Adrenal gland (tissue), 12 donors: ENCODE data around the gene PRIMA1. TPM values are rescaled to one million over a fixed set of nuclear protein-coding genes. Genes with fewer than 3 reads are reported as not detected.

Source experiments
- DNase-seq, 7 donors: peaks; one replicate each; pipeline ENCODE4 v3.0.0-alpha.2; 2019 to 2020
- H3K27ac ChIP-seq, 5 donors: fragments of 200-600 bp; sonication (generic) in 4 of 5; 1 replicate in 3 of 5; 2 replicates in 2 of 5; pipeline versions ENCODE4 v1.5.1 to v1.8.0; 2016 to 2020; ENCODE audit warnings: mild to moderate bottlenecking in 1 of 5
- H3K27me3 ChIP-seq: fragments of 200-600 bp; 2 replicates; pipeline ENCODE4 v1.8.0; 2021
- H3K36me3 ChIP-seq, 2 donors: fragments of 200-600 bp; replicated peaks in 1 of 2; 1 replicate in 1 of 2; 2 replicates in 1 of 2; pipeline versions ENCODE4 v1.5.1 to v1.8.0; 2018 to 2022
- H3K4me1 ChIP-seq, 2 donors: fragments of 200-600 bp; replicated peaks in 1 of 2; 1 replicate in 1 of 2; 2 replicates in 1 of 2; pipeline versions ENCODE4 v1.5.1 to v1.8.0; 2018 to 2021
- H3K4me3 ChIP-seq, 4 donors: fragments of 200-600 bp; sonication (generic) in 3 of 4; one replicate each; pipeline ENCODE4 v1.5.1; 2016 to 2018
- H3K9me3 ChIP-seq, 3 donors: fragments of 200-600 bp; sonication (generic) in 1 of 3; replicated peaks in 1 of 3; 1 replicate in 2 of 3; 2 replicates in 1 of 3; pipeline versions ENCODE4 v1.5.1 to v1.8.0; 2016 to 2021
- POLR2A ChIP-seq, 2 donors: fragments of 450-650 bp; IDR thresholded peaks; one replicate each; pipeline ENCODE4 v1.6.1; 2017; ENCODE audit warnings: antibody characterized with exemption in 2 of 2, mild to moderate bottlenecking in 2 of 2, moderate library complexity in 1 of 2
- WGBS, 4 donors: extraction: QIAGEN DNeasy Blood & Tissue Kit in 2 of 4; methylation state at CpG; one replicate each; pipeline versions ENCODE4 v1.1.5 to v1.1.7; 2013 to 2017; 5-methylcytosine and 5-hydroxymethylcytosine counted together
- intact Hi-C, 2 donors: fragments of 100-400 bp; cut with DNase I; formaldehyde crosslinking; loops; one replicate each; pipeline versions ENCODE4 v1.14.1 to v1.15.0; 2022 to 2023
- polyA plus RNA-seq, 3 donors: library from polyadenylated mRNA; stranded (reverse); fragments of 200-250 nt in 2 of 3; fragments of 350-450 nt in 1 of 3; fragmentation: Illumina TruSeq in 1 of 3; extraction: RNeasy Lipid Tissue Mini Kit (QIAGEN cat#74804) in 1 of 3; gene quantifications; one replicate each; pipeline ENCODE4 v1.2.3, GENCODE V29; 2013 to 2014
- total RNA-seq, 9 donors: library from RNA; depleted of rRNA in 4 of 9; stranded (reverse); fragments of >200 nt in 4 of 9; fragments of 120-200 nt in 1 of 9; fragmentation: NEBNext Ultra II Directional in 1 of 9; extraction: Animal tissue kit (Norgen Biotek cat#: 25700) in 1 of 9; gene quantifications; one replicate each; pipeline versions ENCODE4 v1.1.0 to v1.2.4, GENCODE V29; 2013 to 2023
- TF ChIP-seq, protein P1 (sequence below), 6 experiments: fragments of 450-650 bp in 4 of 6; fragments of 200-600 bp in 2 of 6; sonication (generic) in 1 of 6; IDR thresholded peaks; 1 replicate in 5 of 6; 2 replicates in 1 of 6; pipeline versions ENCODE4 v1.5.1 to v1.8.0; 2016 to 2021; ENCODE audit warnings: antibody characterized with exemption in 6 of 6, mild to moderate bottlenecking in 2 of 6, moderate library complexity in 1 of 6
- donor health status: healthy with polysubstance abuse.
- donor health status: Bipolar disorder and iron deficiency.
- donor health status: DM: yes; HTN: yes; CAD: no.
- donor health status: DM: no; HTN: no; CAD: no.
- donor health status: DM: no; HTN: no; CAD: no.
- donor health status: DM: yes; HTN: yes; CAD: no.

Gene PRIMA1
- total and polyA plus RNA-seq, 12 donors = 0.47 to 4.7 (median 1.7) TPM; not detected in 1

DNA sequence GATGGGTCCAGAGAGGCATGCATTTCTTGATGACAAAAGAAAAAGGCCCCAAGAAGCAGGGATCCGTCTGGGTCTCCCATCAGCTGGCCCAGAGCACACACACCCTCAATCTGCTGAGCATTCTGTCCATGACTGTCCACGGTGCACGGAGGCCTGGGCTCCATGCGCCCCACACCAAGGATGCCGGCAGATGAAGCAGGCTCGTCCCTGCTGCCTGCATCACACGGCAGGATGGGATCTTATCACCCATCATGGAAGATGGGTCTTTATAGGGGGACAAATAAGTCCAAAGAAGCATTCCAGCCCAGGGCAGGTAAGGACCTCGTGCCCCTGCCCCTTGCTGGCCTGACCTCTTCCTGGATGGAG lies 59.7 kb downstream of the PRIMA1 start:
- intact Hi-C loops = no loop called here
- no peak overlapping the region for H3K27ac ChIP-seq
- no peaks in the 10 kb centered on the region for H3K9me3 ChIP-seq
- no peaks in the 10 kb centered on the region for H3K27me3 ChIP-seq
- WGBS, 4 donors = 83 to 89% (median 88%) methylated on average over 2 to 8 of the region's 8 CpGs
- no peaks in the 10 kb centered on the region for H3K4me1 ChIP-seq
- no peak for TF ChIP-seq POLR2A (IDR thresholded peaks at IDR 0.05)
- TF ChIP-seq, protein P1, sequence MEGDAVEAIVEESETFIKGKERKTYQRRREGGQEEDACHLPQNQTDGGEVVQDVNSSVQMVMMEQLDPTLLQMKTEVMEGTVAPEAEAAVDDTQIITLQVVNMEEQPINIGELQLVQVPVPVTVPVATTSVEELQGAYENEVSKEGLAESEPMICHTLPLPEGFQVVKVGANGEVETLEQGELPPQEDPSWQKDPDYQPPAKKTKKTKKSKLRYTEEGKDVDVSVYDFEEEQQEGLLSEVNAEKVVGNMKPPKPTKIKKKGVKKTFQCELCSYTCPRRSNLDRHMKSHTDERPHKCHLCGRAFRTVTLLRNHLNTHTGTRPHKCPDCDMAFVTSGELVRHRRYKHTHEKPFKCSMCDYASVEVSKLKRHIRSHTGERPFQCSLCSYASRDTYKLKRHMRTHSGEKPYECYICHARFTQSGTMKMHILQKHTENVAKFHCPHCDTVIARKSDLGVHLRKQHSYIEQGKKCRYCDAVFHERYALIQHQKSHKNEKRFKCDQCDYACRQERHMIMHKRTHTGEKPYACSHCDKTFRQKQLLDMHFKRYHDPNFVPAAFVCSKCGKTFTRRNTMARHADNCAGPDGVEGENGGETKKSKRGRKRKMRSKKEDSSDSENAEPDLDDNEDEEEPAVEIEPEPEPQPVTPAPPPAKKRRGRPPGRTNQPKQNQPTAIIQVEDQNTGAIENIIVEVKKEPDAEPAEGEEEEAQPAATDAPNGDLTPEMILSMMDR (IDR thresholded peaks at IDR 0.05) = no peak
- no peak for DNase-seq
- H3K4me3 ChIP-seq = no peak overlapping the region
- H3K36me3 ChIP-seq = no peaks in the 10 kb centered on the region

DNA sequence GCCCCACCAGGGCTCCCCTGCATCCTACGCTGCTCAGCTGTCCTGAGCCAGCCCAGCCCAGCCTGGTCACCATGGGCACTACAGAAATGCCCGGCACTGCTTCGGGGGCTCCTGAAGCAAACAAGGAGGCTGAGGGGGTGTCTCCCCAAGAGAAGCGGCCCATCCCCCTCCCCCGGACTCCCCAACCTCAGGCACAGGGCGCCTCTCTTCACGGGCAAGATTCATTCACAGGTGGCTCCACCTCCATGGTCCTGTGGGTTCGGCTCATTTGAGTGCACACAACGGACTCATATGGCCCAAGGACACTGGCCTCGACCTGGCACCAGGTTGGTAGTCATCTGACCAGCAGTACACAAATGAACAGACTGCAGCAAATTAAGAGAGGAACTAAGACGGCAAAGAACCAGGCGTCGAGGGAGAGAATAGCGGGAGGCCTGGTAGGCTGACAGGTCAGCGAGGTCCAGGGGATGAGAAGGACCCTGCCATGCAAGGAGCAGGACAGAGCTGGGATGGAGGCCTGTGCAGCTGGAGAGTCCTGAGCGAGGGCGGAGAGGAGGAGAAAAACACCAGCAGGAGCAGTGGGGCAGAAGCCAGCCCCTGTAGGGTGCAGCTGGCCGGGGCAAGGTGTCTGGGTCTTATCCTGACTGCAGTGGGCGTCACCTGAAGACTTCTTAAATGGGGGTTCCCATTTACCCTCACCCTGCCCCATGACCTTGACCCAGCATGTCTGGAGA lies 60.2 kb downstream of the PRIMA1 start:
- intact Hi-C loops = no loop called here
- no peak overlapping the region for H3K27ac ChIP-seq
- WGBS, 4 donors = 88 to 92% (median 89%) methylated on average over 11 to 19 of the region's 19 CpGs
- no peak overlapping the region for H3K4me3 ChIP-seq
- H3K36me3 ChIP-seq = no peaks in the 10 kb centered on the region
- DNase-seq = no peak
- no peaks in the 10 kb centered on the region for H3K9me3 ChIP-seq
- H3K4me1 ChIP-seq = no peaks in the 10 kb centered on the region
- H3K27me3 ChIP-seq = no peaks in the 10 kb centered on the region
- no peak for TF ChIP-seq POLR2A (IDR thresholded peaks at IDR 0.05)
- TF ChIP-seq, protein P1 (IDR thresholded peaks at IDR 0.05) = no peak

DNA sequence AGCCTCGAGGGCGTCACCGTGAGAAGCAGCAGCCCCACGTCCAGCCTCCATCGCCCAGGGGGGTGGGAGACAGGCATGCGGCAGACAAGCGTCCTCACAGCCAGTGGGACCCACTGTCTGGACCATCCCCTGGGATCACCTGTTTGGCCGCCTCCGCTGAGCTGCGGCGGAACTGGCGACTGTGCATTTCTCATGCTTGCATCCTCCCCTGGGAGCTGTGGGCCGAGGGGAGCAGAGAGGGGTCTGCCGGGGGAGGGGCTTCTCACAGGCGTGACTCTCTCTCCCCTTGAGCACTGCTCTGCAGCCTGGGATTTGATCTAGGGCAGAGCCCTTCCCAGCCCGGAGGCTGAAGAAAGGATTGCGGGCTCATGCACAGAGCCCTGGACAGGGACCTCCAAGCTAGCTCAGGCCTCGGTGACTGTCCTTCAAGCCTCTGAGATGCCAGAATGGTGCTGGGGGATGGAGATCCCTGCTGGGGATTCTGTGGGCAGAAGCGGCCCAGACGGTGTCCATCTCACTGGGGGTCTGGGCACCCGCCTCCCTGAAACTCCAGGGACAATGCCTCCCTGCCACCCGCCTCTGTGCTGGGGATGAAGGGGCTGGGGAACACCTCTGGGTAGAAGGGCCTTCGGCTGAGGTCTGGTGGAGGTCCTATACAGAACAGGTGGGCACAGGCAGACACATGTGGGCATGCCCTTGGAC lies 61.1 kb downstream of the PRIMA1 start:
- intact Hi-C loops = no loop called here
- Histone ChIP-seq H3K4me3 (no peak overlapping the region), H3K9me3 (no peaks in the 10 kb centered on the region), H3K27ac (no peak overlapping the region), H3K36me3 (no peaks in the 10 kb centered on the region), H3K27me3 (no peaks in the 10 kb centered on the region), H3K4me1 (no peaks in the 10 kb centered on the region)
- TF ChIP-seq, protein P1 (IDR thresholded peaks at IDR 0.05) = no peak
- TF ChIP-seq POLR2A (IDR thresholded peaks at IDR 0.05) = no peak
- WGBS, 4 donors = 75 to 82% (median 78%) methylated on average over 7 to 23 of the region's 23 CpGs
- DNase-seq = no peak

DNA sequence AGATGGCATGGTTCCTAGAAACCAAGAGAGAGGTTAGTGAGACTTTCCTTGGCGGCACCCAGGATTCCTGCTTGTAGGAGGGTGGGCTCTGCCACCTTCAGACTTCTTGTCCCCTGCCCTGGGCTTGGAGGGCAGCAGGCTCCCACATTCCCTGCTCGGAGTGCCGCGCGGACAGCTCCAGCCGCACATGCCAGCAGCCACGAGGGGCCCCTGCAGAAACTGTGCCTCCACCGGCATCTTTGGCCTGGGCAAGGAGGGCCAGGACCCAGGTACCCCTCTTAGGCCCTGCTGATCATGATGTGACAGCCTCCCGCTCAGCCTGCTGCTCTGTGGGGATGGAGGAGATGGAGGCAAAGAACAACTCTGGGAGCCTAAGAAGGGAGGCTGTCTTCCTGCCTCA lies 62.3 kb downstream of the PRIMA1 start:
- Histone ChIP-seq H3K9me3 (no peaks in the 10 kb centered on the region), H3K27ac (no peak overlapping the region), H3K27me3 (no peaks in the 10 kb centered on the region), H3K4me1 (no peaks in the 10 kb centered on the region), H3K4me3 (no peak overlapping the region), H3K36me3 (no peaks in the 10 kb centered on the region)
- TF ChIP-seq POLR2A (IDR thresholded peaks at IDR 0.05) = no peak
- TF ChIP-seq, protein P1 (IDR thresholded peaks at IDR 0.05) = no peak
- 86 to 94% (median 92%) methylated on average over 2 to 9 of the region's 9 CpGs for WGBS, 4 donors
- DNase-seq = no peak
- intact Hi-C loops = no loop called here
